IMR-90 (cell line): Measurements from ENCODE around the gene HCFC1R1. TPM values are rescaled to one million over a fixed set of nuclear protein-coding genes. Genes with fewer than 3 reads are reported as not detected.
"Not testable (repeated sequence)": the region's sequence is repeated elsewhere in the genome, so short reads cannot be mapped to it uniquely, and the experiment has no call there.

Experiments
- ATAC-seq: fragments of 200-7000 bp; cut with Tn5 transposase; 2 replicates; pipeline ENCODE4 v1.9.1; 2020; ENCODE audit warnings: low read depth, mild to moderate bottlenecking, moderate library complexity
- BruUV-seq: library from RNA; stranded (reverse); fragments of 400-500 nt; replicated peaks from 2 replicates; lab custom pipeline; 2021; lab: Mats Ljungman, UMichigan
- CTCF ChIA-PET: fragments of 300-600 bp; formaldehyde crosslinking; extraction: SDS; loops from one replicate; lab custom pipeline; 2021; ENCODE audit warnings: antibody characterized with exemption; lab: Yijun Ruan, JAX
- POLR2A ChIA-PET: fragments of 300-600 bp; sonication (Branson Sonifier 250); formaldehyde crosslinking; loops from one replicate; lab custom pipeline; 2022; ENCODE audit warnings: antibody characterized with exemption; ENCODE audit not compliant: unreplicated experiment; lab: Charles Lee
- DNase-seq: peaks from one replicate; pipeline ENCODE4 v3.0.0; 2013
- H2AFZ ChIP-seq: replicated peaks from 2 replicates; pipeline ENCODE3; 2013; ENCODE audit warnings: low read length, mild to moderate bottlenecking; ENCODE audit not compliant: poor library complexity
- H2AK5ac ChIP-seq: 2 replicates; pipeline ENCODE4 v1.6.1; 2013; ENCODE audit warnings: low read depth, low read length, inconsistent platforms
- H2AK9ac ChIP-seq: replicated peaks from 2 replicates; pipeline ENCODE3; 2013; ENCODE audit warnings: mild to moderate bottlenecking, low read depth, low read length, moderate library complexity; ENCODE audit not compliant: poor library complexity
- H2BK120ac ChIP-seq: 2 replicates; pipeline ENCODE4 v1.6.1; 2013; ENCODE audit warnings: low read depth, low read length, inconsistent platforms
- H2BK15ac ChIP-seq: 3 replicates; pipeline ENCODE4 v1.6.1; 2013; ENCODE audit warnings: low read depth, low read length, inconsistent platforms
- H2BK20ac ChIP-seq: 2 replicates; pipeline ENCODE4 v1.6.1; 2013; ENCODE audit warnings: low read depth, mild to moderate bottlenecking, inconsistent platforms, low read length, moderate library complexity
- H2BK5ac ChIP-seq: 2 replicates; pipeline ENCODE4 v1.6.1; 2013; ENCODE audit warnings: mild to moderate bottlenecking, low read depth, low read length, inconsistent platforms; ENCODE audit not compliant: poor library complexity, severe bottlenecking
- H3K14ac ChIP-seq: replicated peaks from 2 replicates; pipeline ENCODE4 v1.6.1; 2013; ENCODE audit warnings: low read depth, low read length, inconsistent platforms
- H3K18ac ChIP-seq: 2 replicates; pipeline ENCODE4 v1.6.1; 2013; ENCODE audit warnings: low read depth, low read length, control low read depth
- H3K23ac ChIP-seq: 2 replicates; pipeline ENCODE4 v1.6.1; 2013; ENCODE audit warnings: low read depth, low read length, inconsistent platforms
- H3K27ac ChIP-seq: 2 replicates; pipeline ENCODE4 v1.5.1; 2013; ENCODE audit warnings: mild to moderate bottlenecking, control low read depth, low read length; ENCODE audit not compliant: insufficient read depth
- H3K27me3 ChIP-seq: 2 replicates; pipeline ENCODE4 v1.6.1; 2013; ENCODE audit warnings: low read length; ENCODE audit not compliant: control insufficient read depth, insufficient read depth
- H3K36me3 ChIP-seq: 2 replicates; pipeline ENCODE4 v1.6.1; 2013; ENCODE audit warnings: low read length, mixed read lengths; ENCODE audit not compliant: control insufficient read depth, insufficient read depth
- H3K4ac ChIP-seq: 2 replicates; pipeline ENCODE4 v1.6.1; 2013; ENCODE audit warnings: low read depth, low read length, inconsistent platforms
- H3K4me1 ChIP-seq: 2 replicates; pipeline ENCODE4 v1.6.1; 2013; ENCODE audit warnings: low read length, mixed read lengths; ENCODE audit not compliant: control insufficient read depth, insufficient read depth
- H3K4me2 ChIP-seq: 2 replicates; pipeline ENCODE4 v1.6.1; 2013; ENCODE audit warnings: low read depth, mild to moderate bottlenecking, control low read depth, low read length, moderate library complexity
- H3K4me3 ChIP-seq: 2 replicates; pipeline ENCODE4 v1.5.1; 2013; ENCODE audit warnings: low read depth, mild to moderate bottlenecking, control low read depth, low read length, moderate library complexity; ENCODE audit not compliant: insufficient read depth
- H3K56ac ChIP-seq: 2 replicates; pipeline ENCODE4 v1.6.1; 2013; ENCODE audit warnings: low read length, inconsistent platforms; ENCODE audit not compliant: insufficient read depth; ENCODE audit errors: extremely low read depth
- H3K79me1 ChIP-seq, 2 experiments: 2 replicates each; pipeline ENCODE4 v1.6.1; 2013; ENCODE audit warnings: low read length in 2 of 2, inconsistent platforms in 1 of 2, low read depth in 1 of 2
- H3K9ac ChIP-seq: 2 replicates; pipeline ENCODE4 v1.6.1; 2013; ENCODE audit warnings: low read depth, low read length, control low read depth
- H3K9me1 ChIP-seq: 2 replicates; pipeline ENCODE4 v1.6.1; 2013; ENCODE audit warnings: low read length, inconsistent platforms; ENCODE audit not compliant: insufficient read depth
- H3K9me3 ChIP-seq: 2 replicates; pipeline ENCODE4 v1.6.1; 2013; ENCODE audit warnings: low read length; ENCODE audit not compliant: control insufficient read depth, insufficient read depth
- H4K20me1 ChIP-seq: 2 replicates; pipeline ENCODE4 v1.6.1; 2013; ENCODE audit warnings: low read length, inconsistent platforms; ENCODE audit not compliant: insufficient read depth
- H4K5ac ChIP-seq: 2 replicates; pipeline ENCODE4 v1.6.1; 2013; ENCODE audit warnings: mild to moderate bottlenecking, low read depth, low read length, control low read depth
- H4K8ac ChIP-seq, 2 experiments: 2 replicates each; pipeline ENCODE4 v1.6.1; 2013; ENCODE audit warnings: low read depth in 2 of 2, low read length in 2 of 2, control low read depth in 1 of 2, inconsistent platforms in 1 of 2
- H4K91ac ChIP-seq: 2 replicates; pipeline ENCODE4 v1.6.1; 2013; ENCODE audit warnings: low read depth, low read length, inconsistent platforms; ENCODE audit not compliant: insufficient read depth
- CEBPB ChIP-seq: IDR thresholded peaks from 2 replicates; pipeline ENCODE4 v1.6.1; 2012; ENCODE audit warnings: low read depth, low read length, improper control_type of control experiment
- WGBS, 2 experiments: methylation state at CpG; one replicate each; pipeline versions ENCODE4 v1.1.5 to v1.1.7; 2013; ENCODE audit warnings: missing lambda C conversion rate in 2 of 2; ENCODE audit not compliant: insufficient read length in 1 of 2; ENCODE audit errors: extremely low coverage in 2 of 2; 5-methylcytosine and 5-hydroxymethylcytosine counted together
- dilution Hi-C: fragments of 300-500 bp; cut with HindIII; formaldehyde crosslinking; loops from one replicate; pipeline ENCODE4 v1.14.3; 2018; ENCODE audit warnings: low sequenced_read_pairs; ENCODE audit not compliant: unreplicated experiment
- in situ Hi-C: fragments of 300-500 bp; cut with MboI; formaldehyde crosslinking; loops from 3 replicates; pipeline ENCODE4 v1.14.3; 2019; ENCODE audit warnings: low sequenced_read_pairs, inconsistent platforms, mixed read lengths
- intact Hi-C: fragments of 100-400 bp; cut with micrococcal nuclease; formaldehyde crosslinking; loops from 2 replicates; pipeline ENCODE4 v1.10.0; 2022
- polyA plus RNA-seq, 3 experiments: library from polyadenylated mRNA; depleted of rRNA; stranded (reverse); fragments of >200 nt; gene quantifications; 2 replicates each; pipeline ENCODE4 v1.2.3, GENCODE V29; 2012; ENCODE audit warnings: low replicate concordance in 1 of 3
- total RNA-seq: library from RNA; depleted of rRNA; stranded (reverse); fragments of >200 nt; gene quantifications from 2 replicates; pipeline ENCODE4 v1.2.3, GENCODE V29; 2012

Gene HCFC1R1
- total and polyA plus RNA-seq, 2 of the 4 experiments (the other 2 are of a cell fraction), result 7.2 to 57.9 TPM

DNA sequence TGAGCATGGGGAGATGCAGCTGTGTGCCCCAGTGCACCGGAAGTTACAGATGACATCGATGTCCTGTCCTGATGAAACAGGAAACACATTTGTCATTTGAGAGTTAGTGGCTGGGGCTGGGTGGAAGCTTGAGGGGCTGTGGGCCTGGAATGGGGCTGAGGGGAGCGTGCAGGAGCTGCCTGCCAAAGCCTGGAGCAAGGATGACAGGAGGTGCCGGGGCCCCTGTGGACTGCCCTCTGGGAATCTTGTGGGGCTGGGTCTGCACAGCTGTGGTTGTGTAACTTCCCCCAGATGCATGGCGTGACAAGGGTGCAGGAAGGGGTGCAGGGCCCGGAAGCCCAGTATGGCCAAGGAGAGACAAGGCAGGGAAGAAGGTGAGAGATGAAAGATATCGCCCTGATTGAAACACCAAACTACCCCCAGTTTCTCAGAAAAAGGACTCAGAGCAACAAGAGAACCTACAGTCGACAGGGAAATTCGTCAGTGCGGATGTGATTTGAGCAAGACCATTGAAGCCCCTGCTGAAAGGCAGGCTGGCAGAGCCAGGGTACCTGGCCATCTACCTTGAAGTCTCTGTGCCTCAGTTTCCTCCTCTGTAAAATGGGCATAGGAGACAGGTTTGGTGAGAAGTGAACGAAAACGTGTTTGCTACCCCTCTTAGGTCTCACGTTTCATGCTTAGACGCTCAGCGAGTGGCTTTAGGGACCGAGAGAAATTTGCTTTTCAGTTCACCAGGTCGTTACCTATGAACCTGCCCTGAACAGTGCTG is 31.4 kb upstream of the HCFC1R1 start (continued):
- no peak for TF ChIP-seq CEBPB

DNA sequence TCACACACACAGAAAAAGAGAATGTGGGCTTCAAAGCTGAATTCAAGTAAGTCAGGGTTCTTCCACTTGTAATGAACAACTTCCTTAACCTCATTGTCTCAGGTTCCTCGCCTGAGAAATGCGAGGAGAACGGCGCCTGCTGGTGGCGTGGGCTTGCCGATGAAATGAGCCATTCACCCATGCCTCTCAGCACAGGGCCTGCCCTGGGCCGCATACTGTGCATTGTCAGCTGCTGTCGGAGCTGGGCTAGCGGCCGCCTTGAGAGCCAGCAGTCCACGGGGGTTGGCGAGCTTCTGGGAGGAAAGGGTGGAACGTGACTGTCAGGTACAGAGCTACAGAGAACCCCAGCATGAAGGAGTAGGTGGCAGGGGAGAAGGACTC is 29.6 kb upstream of the HCFC1R1 start:
- H3K4me1 ChIP-seq, H3K27ac ChIP-seq, H3K4ac ChIP-seq, in situ Hi-C loops, H2AFZ ChIP-seq, H3K14ac ChIP-seq, H4K5ac ChIP-seq, H3K18ac ChIP-seq, DNase-seq, H3K23ac ChIP-seq, H3K36me3 ChIP-seq, dilution Hi-C loops, H3K9ac ChIP-seq, H2BK120ac ChIP-seq, H4K8ac ChIP-seq, H2BK15ac ChIP-seq, H3K56ac ChIP-seq, CTCF ChIA-PET, H3K79me1 ChIP-seq, H3K4me2 ChIP-seq, H4K91ac ChIP-seq, H3K9me3 ChIP-seq, H4K20me1 ChIP-seq, H2BK5ac ChIP-seq, H2AK9ac ChIP-seq, H2BK20ac ChIP-seq, BruUV-seq, intact Hi-C loops, POLR2A ChIA-PET, H3K4me3 ChIP-seq, H2AK5ac ChIP-seq, ATAC-seq, H3K9me1 ChIP-seq: not testable (repeated sequence)
- WGBS, 2 experiments, result no CpG with 5 or more reads among the region's 13 CpGs
- peaks cover 21% of the 10 kb centered on the region for H3K27me3 ChIP-seq

DNA sequence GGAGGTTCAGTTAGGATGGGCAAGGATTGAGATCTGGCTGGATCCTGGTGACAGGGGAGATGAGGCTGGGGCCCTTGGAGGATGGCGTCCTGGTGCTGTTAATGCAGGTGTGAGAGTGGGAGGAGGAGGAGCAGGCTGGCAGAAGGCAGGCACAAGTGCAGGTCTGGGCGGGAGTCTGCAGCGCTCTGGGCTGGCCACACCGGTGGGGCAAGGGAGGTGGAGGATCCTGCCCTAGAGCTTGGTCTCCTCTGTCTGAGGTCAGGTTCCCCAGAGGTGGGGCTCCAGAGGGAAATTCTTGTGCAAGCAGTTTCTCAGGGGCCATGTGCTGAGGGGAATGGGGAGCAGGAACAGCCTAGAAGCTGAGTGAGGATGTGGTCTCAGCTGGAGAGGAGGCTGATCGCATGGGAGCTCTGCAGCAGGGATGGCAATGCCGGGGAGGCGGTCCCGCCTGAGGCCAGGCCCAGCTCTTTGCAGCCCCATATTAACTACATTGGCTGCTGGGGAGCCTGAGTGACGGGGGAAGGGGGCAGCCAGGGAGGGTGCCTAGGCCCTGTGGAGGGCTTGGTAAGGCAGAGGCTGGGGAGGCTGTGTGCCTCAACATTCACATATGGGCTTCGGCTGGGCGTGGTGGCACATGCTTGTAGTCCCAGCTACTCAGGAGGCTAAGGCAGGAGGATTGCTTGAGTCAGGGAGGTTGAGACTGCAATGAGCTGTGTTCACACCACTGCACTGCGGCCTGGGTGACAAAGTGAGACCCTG is 29.0 kb upstream of the HCFC1R1 start:
- H3K79me1 ChIP-seq, H4K5ac ChIP-seq, H2BK5ac ChIP-seq, H4K20me1 ChIP-seq, H3K4me2 ChIP-seq, DNase-seq, H3K23ac ChIP-seq, intact Hi-C loops, H2AFZ ChIP-seq, H2BK15ac ChIP-seq, CTCF ChIA-PET, H3K56ac ChIP-seq, H2BK20ac ChIP-seq, in situ Hi-C loops, H3K14ac ChIP-seq, H2AK9ac ChIP-seq, dilution Hi-C loops, H3K18ac ChIP-seq, ATAC-seq, H3K9ac ChIP-seq, H2BK120ac ChIP-seq, H3K27ac ChIP-seq, H3K4ac ChIP-seq, H3K4me3 ChIP-seq, H2AK5ac ChIP-seq, H3K9me1 ChIP-seq, H4K8ac ChIP-seq, H3K4me1 ChIP-seq, H4K91ac ChIP-seq, BruUV-seq, H3K9me3 ChIP-seq, POLR2A ChIA-PET, H3K36me3 ChIP-seq: not testable (repeated sequence)
- WGBS, 2 experiments, result no CpG with 5 or more reads among the region's 12 CpGs
- H3K27me3 ChIP-seq, result peaks cover 26% of the 10 kb centered on the region
